Measurements from ENCODE around the gene MPC1. TPM values are rescaled to one million over a fixed set of nuclear protein-coding genes. Genes with fewer than 3 reads are reported as not detected.

The MPC1 gene
- total RNA-seq, 1 donor from 2014 or later, result 21.2 TPM

- no peak for DNase-seq (ENCODE audit: low read depth)
- H3K4me3 ChIP-seq (ENCODE audit: low read depth, low read length), result no peak overlapping the region
- TF ChIP-seq CTCF (conservative IDR thresholded peaks at IDR 0.05; ENCODE audit: low read depth, low read length), result peak; percentile 18
Observed at GRCh38 chr6:166420351-166420750, 37.6 kb upstream of the MPC1 start.

DNA sequence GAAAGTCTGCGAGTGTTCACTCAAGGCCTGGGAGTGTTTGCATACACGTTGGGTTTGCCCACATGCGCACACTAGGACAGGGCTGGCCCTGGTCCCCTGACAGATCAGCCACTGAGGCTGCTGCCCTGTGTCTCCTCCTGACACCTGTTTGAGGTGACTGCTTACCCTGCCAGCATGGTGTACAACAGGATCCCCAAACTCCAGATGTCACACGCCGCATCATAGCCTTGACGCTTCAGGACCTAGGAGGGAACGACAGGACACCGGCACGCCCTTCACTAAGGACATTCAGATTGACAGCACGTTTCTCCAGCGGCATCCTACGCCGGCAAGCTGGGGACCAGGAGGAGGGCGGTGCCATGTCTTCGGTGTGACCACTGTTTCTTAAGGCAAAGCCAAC, 37.0 kb upstream of the MPC1 start:
- TF ChIP-seq CTCF (conservative IDR thresholded peaks at IDR 0.05; ENCODE audit: low read depth, low read length), result no peak
- DNase-seq (ENCODE audit: low read depth), result no peak
- H3K4me3 ChIP-seq (ENCODE audit: low read depth, low read length), result no peak overlapping the region

DNA sequence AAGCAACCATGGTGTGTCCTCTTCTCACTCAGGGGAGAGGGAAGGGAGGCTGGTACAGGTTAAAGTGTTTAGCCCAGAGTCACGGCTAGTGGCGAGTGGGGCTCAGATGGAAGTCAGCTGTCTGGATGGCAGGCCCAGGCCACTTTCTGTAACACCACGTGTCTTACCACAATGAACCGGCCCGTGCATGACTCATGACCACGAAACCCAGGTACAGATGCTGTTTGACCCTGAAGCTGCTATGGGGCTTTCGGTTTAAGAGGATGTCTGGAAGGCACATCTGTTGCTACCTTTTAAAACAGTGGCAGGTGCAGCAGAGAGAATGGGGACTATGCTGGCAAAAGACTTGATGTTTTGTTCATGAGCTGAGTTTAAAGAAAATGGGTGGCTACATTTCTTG, 36.5 kb upstream of the MPC1 start:
- no peak for TF ChIP-seq CTCF (conservative IDR thresholded peaks at IDR 0.05; ENCODE audit: low read depth, low read length)
- no peak for DNase-seq (ENCODE audit: low read depth)
- no peak overlapping the region for H3K4me3 ChIP-seq (ENCODE audit: low read depth, low read length)

DNA sequence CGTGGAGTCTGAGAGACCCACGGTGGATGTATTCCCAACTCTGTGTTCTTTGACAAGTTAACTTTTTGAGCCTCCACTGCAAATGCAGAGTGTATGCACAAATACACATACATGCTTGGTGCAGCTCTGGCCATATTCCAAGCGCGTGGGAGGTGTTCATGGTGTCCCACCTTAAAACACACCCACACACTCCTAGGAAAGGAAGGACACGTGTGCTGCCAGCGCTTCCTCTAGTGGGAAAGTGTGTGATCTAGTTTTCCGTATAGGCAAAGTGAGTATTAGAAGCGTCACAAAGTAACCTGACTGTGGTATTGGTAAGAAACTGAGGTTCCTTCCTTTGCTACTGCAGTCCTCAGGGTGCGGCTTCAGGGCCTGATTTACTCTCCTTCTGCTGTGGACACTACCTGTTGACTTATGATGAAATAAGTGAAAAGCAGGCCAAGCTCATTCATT, 36.0 kb upstream of the MPC1 start:
- DNase-seq (ENCODE audit: low read depth), result no peak
- no peak for TF ChIP-seq CTCF (conservative IDR thresholded peaks at IDR 0.05; ENCODE audit: low read depth, low read length)
- H3K4me3 ChIP-seq (ENCODE audit: low read depth, low read length), result no peak overlapping the region

- no peak for TF ChIP-seq CTCF (conservative IDR thresholded peaks at IDR 0.05; ENCODE audit: low read depth, low read length)
Observed at GRCh38 chr6:166417285-166417691, 34.5 kb upstream of the MPC1 start.

DNA sequence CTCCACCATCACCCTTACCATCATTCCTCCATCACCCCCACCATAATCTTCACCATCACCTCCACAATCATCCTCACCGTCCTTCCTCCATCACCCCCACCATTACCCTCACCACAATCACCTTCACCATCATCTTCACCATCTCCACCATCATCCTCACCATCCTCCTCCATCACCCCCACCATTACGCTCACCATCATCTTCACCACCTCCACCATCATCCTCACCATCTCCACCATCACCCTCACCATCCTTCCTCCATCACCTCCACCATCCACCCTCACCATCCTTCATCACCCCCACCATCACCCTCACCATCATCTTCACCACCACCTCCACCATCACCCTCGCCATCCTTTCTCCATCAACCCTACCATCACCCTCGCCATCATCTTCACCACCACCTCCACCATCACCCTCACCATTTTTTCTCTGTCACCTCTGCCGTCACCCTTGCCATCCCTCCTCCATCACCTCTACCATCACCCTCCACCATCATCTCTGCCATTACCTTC, 33.1 kb upstream of the MPC1 start:
- no peak overlapping the region for H3K4me3 ChIP-seq (ENCODE audit: low read depth, low read length)
- DNase-seq (ENCODE audit: low read depth), result no peak
- TF ChIP-seq CTCF (conservative IDR thresholded peaks at IDR 0.05; ENCODE audit: low read depth, low read length), result no peak

More at GRCh38 chr6:166417285-166417691, 34.5 kb upstream of the MPC1 start:
- H3K4me3 ChIP-seq (ENCODE audit: low read depth, low read length), result no peak overlapping the region
- no peak for DNase-seq (ENCODE audit: low read depth)

DNA sequence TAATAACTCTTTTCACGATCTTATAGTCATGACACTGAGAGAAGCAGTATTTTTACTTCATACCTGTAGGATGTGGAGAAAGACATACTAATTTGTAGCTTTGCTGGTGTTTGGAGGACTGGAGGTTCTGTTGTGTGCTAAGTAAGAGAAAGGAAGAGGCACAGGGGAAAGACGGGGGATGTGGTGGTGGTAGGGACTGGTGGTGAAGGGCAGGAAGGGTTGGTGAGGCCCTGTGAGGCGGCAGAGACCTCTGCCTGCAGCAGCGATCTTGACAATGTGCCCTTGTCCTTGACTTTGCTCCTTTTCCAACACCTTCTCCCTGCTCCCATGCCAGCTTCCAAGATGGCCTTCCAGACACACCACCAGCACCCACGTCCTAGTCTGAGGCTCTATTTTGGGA, 32.6 kb upstream of the MPC1 start:
- DNase-seq (ENCODE audit: low read depth), result no peak
- no peak overlapping the region for H3K4me3 ChIP-seq (ENCODE audit: low read depth, low read length)
- TF ChIP-seq CTCF (conservative IDR thresholded peaks at IDR 0.05; ENCODE audit: low read depth, low read length), result no peak

All from epithelial cell of proximal tubule (primary cell).